GM11168 (cell line): ENCODE data around the gene HMGXB4.

Source experiments
- in situ Hi-C: fragments of 300-500 bp; cut with MboI; formaldehyde crosslinking; loops from one replicate; pipeline ENCODE4 v1.12.0; 2022; ENCODE audit warnings: low sequenced_read_pairs; ENCODE audit not compliant: unreplicated experiment

The HMGXB4 gene

DNA sequence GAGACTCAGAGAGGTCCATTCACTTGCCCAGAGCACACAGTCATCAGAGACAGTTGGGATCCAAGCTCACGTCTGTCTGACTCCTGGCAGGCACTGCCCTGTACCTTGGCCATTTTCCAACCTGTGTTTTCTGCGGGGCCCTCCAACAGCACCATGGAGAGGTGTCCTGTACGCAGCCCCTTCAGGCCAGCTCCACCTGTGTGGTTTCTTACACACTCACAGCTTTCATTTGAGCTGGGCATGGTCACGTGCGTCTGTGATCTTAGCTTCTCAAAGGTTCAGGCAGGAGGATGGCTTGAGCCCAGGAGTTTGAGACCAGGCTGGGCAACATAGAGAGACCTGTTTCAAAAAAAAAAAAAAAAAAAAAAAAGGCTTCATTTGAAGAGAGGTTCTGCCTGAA, 66.8 kb downstream of the HMGXB4 start:
- in situ Hi-C loops = no loop called here

DNA sequence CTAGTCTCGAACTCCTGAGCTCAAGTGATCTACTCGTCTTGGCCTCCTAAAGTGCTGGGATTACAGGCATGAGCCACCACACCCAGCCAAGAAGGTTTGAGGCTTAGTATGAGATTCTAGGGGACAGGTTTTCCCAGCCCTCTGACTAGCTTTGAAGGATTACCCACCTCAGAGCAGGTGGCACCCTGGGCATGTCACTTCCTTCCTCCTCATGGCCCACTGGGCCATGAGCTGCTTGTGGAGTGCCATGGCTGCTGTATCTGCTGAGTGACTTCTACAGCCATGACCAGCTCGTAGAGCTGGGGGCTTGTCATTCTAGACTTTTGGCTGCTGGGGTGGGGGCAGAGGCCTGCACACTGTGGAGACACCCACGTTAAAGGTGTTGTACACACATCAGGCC, 67.5 kb downstream of the HMGXB4 start:
- in situ Hi-C loops = no loop called here

DNA sequence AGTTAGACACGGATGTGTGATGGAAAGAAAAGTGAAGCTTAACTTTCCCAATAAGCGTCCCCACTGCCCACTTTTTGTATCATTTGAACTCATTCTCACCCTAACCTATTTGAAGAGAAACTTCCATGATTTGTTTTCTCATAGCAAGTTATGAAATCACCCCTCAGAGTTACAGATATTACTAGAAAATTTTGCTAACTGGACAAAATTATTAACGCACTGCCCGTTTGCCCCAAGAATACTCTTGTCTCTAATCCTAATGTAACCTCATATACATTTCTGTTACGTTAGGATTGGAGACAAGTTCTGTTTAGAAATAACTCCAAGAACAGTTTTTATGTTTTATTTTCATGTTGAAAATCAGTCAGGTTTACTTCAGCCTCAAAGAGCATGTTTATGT, 67.9 kb downstream of the HMGXB4 start:
- in situ Hi-C loops = no loop called here

DNA sequence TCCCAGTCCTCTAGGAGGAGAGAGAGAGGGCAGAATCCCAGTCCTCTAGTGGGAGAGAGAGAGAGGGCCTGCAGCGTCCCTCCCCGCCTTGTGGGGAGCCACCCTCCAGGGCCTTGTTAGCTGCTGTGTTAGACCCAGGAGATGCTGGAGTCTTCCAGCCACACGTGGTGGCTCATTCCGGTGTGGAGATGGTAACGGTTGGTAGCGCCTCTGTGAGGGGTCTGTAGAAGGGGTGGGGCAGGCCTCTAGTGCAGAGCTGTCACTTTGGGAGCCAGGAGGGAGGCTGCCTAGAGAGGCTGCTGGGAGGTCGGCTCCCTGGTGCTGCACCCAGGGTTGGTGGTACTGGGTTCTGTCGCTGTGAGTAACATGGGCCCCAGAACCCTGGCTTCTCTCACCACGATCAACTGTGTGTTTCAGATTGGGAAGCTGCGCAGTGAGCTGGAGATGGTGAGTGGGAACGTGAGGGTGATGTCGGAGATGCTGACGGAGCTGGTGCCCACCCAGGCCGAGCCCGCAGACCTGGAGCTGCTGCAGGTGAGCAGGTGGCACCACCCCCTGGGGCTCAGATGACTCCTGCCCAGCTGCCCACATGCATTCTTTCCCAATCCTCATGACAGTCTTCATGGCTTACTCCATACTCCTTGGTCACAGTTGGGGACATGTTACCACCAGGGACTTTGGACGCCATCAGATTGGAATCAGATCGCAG, 69.7 kb downstream of the HMGXB4 start:
- in situ Hi-C loops = no loop called here

DNA sequence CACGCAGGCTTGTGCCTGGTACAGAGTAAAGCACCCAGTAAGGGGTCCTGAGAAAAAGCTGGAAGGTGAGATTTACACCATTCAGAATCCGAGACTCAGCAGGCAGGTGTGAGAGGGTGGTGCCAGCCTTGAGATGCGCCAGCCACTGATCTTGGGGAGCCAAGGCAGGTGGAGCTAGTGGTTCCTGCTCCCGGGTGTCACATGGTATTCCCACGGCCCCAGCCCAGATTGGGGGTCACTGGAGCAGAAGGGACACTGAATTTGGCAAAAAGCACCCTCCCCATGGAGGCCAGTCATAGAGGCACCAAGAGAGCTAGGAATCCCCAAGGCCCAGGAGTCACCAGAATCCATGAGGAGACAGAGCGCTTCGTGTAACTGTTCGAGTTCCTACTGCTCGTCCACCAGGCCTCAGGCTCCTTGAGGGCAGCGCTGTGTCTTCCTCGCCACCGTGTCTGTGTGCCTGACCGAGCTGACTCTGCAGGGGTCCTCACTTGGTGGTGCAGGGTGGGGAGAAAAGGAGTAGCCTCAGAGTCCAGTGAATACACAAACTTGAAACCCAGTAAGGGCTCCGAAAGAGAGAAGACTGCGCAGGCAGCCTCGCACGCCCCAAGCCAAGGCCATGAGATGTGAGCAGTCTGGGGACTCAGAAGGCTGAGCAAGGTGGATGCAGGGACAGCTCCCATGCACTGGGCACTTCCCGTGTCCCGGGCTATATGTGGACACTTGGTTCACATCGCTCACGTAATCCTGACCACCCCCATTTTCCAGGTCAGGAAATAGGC, 70.6 kb downstream of the HMGXB4 start:
- in situ Hi-C loops = no loop called here

DNA sequence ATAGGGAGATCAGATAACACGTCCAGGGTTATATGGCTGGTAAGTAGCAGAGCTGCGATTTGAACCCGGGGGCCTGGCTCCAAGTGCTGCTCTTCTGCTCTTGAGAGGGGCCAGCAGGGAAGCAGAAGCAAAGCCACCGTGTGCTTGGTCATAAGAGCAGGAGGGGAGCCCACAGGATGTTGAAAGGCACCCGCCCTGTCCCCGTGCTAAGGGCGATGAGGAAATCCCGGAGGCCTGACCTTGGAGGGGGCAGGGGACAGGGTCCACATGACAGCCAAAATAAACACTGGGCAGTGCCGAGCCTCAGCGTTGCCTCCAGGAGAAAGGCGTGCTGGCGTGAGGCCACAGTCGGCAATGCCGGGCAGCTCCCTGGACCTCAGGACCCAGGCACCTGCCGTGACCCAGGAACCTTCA, 71.2 kb downstream of the HMGXB4 start:
- in situ Hi-C loops = no loop called here

DNA sequence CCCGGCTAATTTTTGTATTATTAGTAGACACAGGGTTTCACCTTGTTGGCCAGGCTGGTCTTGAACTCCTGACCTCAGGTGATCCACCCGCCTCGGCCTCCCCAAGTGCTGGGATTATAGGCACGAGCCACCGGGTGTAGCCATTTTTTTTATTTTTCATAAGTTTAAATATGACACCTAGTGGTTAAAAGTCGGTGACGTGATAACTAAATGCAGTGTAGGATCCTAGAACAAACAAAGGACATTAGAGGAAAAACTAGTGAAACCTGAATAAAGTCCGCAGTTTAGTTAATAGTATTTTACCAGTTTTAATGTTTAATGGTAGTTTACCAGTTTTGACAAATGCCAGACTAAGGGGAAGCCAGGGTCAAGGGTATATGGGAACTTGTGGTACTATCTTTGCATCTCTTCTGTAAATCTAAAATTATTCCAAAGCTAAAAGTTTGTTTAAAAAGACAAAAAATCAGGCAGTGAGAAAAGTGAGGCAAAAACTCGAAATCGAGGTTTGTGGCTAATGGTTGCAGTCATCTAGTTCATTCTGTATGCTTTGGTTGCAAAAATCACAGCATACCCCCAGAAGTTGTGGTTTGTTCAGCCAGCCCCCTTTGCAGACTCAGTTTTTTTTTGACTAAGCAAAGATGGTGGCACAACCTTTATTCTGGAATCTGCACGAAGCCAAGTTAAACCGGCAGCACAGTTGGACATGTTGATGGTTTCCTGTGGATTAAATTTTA, 72.0 kb downstream of the HMGXB4 start:
- in situ Hi-C loops = no loop called here

DNA sequence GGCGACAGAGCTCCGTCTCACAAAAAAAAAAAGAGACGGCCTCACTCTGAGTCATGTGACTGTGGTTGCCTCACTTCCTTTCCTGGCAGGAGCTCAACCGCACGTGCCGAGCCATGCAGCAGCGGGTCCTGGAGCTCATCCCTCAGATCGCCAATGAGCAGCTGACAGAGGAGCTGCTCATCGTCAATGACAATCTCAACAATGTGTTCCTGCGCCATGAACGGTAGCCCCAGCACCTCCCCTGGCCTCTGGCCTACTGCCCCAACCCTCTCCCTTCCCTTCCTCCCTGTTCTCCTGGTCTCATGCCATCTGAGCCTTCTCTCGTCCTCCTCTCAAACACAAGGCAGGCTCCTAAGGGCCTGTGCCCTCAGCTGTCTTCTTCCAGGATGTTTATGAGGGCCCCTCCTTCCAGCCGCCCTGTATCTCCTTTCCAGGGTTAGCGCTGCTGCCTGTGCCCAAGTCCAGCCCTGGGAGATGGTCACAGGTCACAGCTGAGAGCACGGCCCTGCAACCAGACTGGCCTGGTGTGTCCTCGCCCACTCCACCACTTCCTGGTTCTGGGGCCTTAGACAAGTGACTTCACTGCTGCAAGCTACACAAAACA, 73.1 kb downstream of the HMGXB4 start:
- in situ Hi-C loops = no loop called here

DNA sequence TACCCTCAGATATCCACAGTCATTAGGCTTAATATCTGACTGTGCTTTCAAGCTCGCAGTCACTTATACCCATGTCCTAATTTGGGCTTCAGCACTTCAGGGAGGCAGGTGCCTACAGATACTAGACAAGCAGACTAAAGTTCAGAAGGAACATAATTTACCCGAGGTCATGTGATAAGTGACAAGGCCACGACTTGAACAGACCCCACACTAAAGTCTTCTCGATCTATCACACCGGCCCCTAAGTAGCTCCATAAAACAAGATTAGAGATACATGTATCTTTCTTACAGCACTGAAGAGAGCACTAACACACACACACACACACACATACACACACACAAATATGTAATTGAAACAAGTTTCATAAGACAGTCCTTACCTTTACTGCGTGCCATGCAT, 75.0 kb downstream of the HMGXB4 start:
- in situ Hi-C loops = no loop called here

DNA sequence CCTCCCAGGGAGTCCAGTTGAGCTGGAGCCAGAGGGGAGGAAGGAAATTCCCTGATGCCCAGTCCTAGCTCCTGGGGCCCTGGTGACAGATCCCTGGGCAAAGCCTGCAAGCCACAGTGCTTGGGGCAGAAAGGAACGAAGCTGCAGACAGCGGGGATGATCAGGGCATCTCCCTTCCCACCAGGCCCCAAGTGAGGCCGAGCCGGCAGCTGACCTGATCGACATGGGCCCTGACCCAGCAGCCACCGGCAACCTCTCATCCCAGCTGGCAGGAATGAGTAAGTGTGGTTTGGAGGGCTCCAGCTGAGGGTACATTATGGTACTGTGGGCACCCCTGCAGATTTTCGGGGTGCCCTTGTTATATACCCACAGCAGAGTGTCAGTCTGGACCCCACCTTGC, 75.9 kb downstream of the HMGXB4 start:
- in situ Hi-C loops = no loop called here

DNA sequence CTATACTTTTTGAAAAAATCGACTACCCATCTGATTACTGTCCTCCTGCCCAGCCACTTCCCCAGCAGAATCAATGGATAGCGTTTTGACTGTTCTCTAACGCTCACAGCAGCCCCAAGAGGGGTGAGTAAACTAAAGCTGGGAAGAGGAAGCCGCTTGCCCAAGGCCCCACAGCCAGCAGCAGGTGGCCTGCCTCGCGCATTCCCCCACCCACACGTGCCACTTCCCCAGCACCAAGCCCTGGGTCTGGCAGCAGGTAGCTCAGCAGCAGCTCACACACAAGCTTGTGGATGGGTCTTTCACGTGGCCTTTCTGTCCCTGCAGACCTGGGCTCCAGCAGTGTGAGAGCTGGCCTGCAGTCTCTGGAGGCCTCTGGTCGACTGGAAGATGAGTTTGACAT, 76.7 kb downstream of the HMGXB4 start:
- in situ Hi-C loops = no loop called here

DNA sequence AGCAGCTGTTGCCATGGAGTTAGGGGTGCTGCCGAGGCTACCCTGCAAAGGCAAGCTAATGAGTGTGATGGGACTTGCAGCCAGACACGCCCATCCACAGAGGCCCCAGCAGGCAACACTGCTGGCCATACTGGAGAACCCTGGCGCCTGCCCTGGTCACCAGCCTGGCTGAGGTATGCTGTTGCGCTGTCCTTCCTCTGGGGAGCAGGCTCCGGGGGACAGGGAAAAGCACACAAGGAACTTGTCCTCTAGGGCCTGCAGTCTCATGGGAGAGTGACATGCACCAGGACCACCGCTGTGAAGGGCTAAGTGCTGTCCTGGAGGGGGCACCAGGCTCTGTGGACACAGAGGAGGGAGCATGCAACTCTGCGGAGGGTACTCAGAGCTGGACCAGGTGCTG, 78.2 kb downstream of the HMGXB4 start:
- in situ Hi-C loops = no loop called here

DNA sequence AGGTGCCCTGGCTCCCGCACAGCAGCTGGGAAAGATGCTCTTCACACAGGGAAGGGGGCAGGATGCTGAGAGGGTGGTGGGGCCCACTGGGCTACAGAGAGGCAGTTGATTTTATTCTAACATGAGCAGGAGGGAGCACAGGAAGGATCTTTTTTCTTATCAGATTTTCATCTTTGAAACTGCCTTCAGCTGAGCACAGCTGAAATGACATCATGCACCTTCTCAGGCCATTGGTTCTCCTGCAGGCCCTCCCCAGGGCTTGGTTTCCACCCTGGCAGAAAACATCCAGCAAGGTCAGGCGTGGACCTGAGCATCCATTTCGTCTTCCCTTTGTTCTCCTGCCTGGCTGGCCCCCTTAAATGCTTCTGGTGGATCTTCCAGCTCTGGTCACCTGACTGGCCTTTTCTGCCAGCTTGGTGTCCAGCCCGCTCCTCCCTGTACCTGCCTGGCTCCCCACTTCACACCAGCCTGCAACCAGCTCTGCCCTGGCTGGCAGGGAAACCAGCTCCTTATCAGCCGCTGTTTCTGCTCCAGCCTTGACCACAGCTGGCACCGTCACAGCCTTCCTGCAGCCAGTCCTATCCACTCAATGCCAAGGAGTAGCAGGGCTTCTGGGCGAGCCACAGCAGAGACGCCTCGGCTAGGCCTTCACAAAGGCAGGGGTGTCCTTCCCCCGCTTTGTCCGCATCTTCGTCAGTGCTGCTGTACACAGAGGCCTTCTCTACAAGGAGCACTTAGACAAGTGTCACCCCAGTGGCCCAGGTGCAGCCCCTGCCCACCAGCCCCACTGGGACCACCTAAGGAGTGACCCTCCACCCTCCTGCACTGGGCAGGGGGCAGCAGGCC, 78.9 kb downstream of the HMGXB4 start:
- in situ Hi-C loops = no loop called here

DNA sequence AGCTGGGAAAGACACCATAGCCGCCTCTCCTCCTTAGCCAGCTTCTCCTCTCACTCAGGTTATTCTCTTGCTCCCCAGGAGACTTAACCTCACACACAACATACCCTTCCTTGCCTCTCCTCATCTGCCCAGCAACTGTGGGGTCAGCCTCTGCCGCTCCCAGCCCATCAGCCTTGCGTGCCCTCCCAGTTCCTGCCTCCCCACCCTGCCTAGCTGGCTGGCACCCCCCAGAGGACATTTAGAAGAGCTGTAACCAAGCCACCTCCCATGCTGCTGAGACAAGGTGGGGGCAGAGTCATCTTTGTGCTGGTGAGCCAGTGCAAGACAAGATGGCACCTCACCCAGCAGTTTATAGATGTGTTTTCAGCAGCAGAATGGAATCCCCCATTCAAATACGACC, 80.6 kb downstream of the HMGXB4 start:
- in situ Hi-C loops = no loop called here

DNA sequence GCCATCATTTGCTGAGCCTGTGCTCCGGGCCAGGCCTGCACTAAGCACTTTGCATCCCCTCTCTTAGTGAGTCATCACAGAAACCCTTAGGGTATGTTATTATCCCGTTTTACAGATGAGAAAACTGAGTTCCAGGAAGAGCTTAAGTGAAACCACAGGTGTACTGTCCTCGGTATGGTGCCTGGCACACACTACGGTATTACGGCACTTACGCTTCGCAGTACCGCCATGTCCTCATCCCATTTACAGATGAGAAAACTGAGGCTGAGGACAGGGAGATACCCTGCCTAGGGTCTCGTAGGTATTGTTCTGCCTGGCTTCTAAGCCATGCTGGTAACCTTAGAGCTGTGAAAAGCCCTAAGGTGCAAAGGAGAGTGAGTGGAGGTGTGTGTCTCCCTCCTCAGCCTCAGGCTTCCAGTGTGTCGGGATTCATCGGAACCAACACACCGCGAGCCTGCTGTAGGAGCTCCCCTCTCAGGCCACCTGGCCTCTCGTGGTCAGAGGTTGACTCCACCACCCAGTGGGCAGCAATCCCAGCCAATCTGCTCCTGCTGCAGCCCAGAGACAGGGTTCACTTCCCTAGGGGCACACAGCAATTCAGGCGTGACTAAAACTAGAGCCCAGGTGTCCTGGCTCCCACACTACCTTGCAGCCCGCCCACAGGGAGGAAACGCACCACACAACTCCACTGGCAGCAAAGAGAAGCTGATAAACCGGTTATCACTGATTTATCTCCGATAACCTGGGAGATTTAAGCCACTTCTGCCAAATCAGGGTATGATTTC, 84.0 kb downstream of the HMGXB4 start:
- in situ Hi-C loops = no loop called here

DNA sequence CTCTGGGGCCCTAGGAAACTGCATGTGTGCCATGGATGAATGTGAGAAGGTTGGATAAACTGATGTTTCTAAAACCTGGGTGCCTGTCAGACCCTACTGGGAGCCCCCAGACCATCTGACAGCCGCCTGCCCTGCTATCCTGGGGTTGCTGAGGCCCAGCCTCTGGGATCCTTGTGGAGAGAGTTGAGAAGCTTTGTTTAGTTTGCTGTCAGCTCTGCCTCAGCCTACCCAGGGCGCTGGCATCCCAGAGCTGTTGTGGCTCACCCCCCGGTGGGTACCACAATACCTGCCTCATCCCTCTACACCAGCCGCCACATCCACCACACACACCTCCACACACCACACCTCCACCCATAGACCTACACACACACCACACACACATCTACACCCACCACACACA, 85.1 kb downstream of the HMGXB4 start:
- in situ Hi-C loops = no loop called here

DNA sequence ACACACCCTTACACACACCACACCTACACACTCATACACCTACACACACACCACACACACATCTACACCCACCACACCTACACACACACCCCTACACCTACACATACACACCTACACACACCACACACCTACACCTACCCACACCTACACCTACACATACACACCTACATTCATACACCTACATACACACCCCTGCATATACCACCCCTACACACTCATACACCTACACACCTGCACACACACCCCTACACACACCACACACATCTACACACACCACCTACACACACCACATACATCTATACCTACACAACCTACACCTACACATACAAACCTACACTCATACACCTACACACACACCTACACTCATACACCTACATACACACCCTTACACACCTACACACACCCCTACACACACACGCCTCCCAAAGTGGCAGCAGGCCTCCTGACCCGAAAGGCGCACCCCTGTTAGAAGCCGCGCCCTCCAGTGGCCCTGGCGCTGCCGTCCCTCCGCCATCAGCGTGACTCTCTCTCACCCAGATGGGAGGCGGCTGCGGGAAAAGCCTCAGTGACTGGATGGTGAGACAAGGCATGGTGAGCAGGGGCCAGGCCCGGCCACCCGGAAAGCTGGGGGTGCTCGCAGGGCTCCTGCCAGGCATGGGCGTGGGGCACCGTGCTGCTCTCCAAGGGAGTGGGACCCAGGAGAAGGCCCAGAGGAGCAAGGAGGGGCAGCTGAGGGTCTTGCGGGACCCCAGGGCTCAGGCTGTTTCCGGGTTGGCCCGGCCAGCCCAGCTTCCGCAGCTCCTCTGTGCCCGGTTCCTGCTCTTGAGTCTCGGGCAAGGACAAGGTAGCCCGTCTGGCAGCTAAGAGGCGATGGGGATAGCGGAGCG, 86.6 kb downstream of the HMGXB4 start:
- in situ Hi-C loops = no loop called here

DNA sequence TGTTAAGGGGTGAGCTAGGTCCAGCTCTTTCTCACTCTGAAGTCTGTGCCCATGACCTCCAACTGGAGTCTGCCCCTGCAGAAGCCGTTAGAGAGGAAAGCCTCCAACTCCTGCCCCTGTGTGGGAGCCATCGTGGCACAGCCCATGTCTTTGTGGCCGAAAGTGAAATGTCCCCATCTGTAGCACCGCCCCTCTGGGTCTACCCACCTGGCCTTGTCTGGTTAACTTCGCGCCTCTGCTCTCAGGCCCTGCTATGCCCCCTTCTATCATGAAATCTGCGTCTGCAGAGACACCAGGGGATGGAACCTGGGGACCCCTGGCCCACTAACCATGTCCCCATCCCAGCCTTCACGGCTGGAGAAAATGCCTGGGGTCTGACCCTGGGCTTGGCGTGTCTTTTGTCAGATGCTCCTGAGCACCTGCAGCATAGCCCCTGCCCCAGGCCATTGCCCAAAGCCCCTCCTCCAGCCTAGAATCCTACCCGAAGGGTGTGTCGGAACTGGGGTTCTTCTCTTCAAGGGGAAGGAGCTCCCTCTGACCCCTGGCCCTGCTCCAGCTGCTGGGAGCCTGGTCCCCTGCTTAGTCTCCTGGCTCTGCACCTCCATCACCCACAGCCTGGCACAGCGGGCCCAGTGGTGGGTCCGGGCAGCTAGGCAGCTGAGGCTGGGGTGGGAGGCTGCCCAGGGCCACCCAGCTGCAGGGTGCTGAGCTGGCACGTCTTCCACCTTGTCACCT, 87.8 kb downstream of the HMGXB4 start:
- in situ Hi-C loops = no loop called here
